Activated CD8-positive, alpha-beta T cell treated with anti-CD3 and anti-CD28 coated beads, Interleukin-2, amount 10 ng/mL, durations not matched to agents 7 days and 5 days (primary cell): ENCODE results near the gene DDX10. TPM values are rescaled to one million over a fixed set of nuclear protein-coding genes. Genes with fewer than 3 reads are reported as not detected.
A peak's percentile ranks its signal among the peaks of the same experiment; 100 is the strongest.

ENCODE experiments used
- ATAC-seq: fragments of 150-1000 bp; cut with Tn5 transposase; one replicate; pipeline ENCODE4 v1.10.0; 2021; ENCODE audit warnings: moderate library complexity
- CTCF ChIA-PET: fragments of 350-600 bp; sonication (Branson Sonifier 250); formaldehyde crosslinking; loops from one replicate; lab custom pipeline; 2021; ENCODE audit warnings: antibody characterized with exemption; lab: Charles Lee
- POLR2A ChIA-PET: fragments of 350-600 bp; sonication (Branson Sonifier 250); formaldehyde crosslinking; loops from one replicate; lab custom pipeline; 2021; ENCODE audit warnings: antibody characterized with exemption; lab: Charles Lee
- DNase-seq: peaks from one replicate; pipeline ENCODE4 v3.0.0-alpha.2; 2020
- H3K27ac Mint-ChIP-seq: one replicate; pipeline ENCODE4 v1.8.0; 2021; ENCODE audit warnings: mild to moderate bottlenecking, mixed read lengths
- H3K27me3 Mint-ChIP-seq: one replicate; pipeline ENCODE4 v1.8.0; 2021; ENCODE audit warnings: low read depth, mixed read lengths
- H3K36me3 Mint-ChIP-seq: one replicate; pipeline ENCODE4 v1.8.0; 2021; ENCODE audit warnings: low read depth, mixed read lengths
- H3K4me1 Mint-ChIP-seq: one replicate; pipeline ENCODE4 v1.8.0; 2021; ENCODE audit warnings: low read depth, mixed read lengths
- H3K4me3 Mint-ChIP-seq: one replicate; pipeline ENCODE4 v1.8.0; 2021; ENCODE audit warnings: mild to moderate bottlenecking, mixed read lengths
- H3K9me3 Mint-ChIP-seq: one replicate; pipeline ENCODE4 v1.8.0; 2022; ENCODE audit warnings: mixed read lengths; ENCODE audit not compliant: insufficient read depth
- total RNA-seq, 2 experiments: library from RNA; stranded (reverse); gene quantifications; one replicate each; pipeline ENCODE4 v1.2.3, GENCODE V29; 2021

Gene DDX10
- total RNA-seq, 2 experiments from 2014 or later = 26.3 to 31.6 TPM

DNA sequence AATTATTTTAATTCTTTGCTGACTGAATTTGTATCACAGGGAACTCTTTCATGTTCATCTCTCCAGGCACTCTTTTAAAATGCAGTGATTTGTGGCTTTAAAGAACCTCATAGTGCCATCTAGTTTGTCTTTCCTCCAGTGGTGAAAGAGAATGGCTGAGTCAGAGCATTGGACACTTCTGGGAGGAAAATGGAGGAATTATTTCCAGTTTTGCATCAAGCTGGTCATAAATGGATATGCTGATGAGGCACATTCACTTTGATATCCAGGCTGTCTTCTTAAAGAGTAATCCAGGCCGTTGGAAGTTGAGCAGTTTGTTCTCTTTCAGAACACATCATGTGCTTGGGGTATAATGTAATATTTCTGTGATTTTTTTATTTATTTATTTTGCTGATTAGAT lies 273.7 kb downstream of the DDX10 start:
- Mint-ChIP-seq H3K27me3 (no peaks in the 10 kb centered on the region), H3K36me3 (peaks cover 13% of the 10 kb centered on the region), H3K4me3 (no peak overlapping the region), H3K4me1 (no peaks in the 10 kb centered on the region), H3K9me3 (no peaks in the 10 kb centered on the region), H3K27ac (no peak overlapping the region)
- DNase-seq (no peak), ATAC-seq (no peak)
- ChIA-PET POLR2A (no interaction called here), CTCF (no interaction called here)

- POLR2A ChIA-PET = no interaction called here
Measured at GRCh38 chr11:108939135-108939534, 274.3 kb downstream of the DDX10 start.

DNA sequence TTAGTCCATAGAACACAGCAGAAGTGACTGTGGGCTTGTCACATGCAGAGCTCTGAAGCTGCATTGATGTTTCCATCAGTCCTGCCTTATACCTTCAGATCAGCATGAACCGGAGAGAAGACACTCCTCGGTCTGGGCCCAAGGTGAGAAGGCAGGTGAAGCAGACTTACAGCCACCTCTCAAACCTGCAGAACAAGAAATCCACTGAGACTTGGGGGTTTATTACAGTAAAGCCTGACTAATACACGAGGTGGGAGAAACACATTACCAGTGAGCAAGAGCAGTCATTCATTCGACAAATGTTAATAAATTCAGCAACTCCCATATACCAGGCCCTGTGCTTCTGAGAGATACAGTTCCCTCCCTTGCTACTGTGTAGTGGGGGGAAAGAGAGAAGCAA lies 279.0 kb downstream of the DDX10 start:
- ATAC-seq = no peak
- ChIA-PET POLR2A (no interaction called here), CTCF (no interaction called here)
- Mint-ChIP-seq H3K27ac (no peak overlapping the region), H3K36me3 (peaks cover 13% of the 10 kb centered on the region), H3K9me3 (no peaks in the 10 kb centered on the region), H3K4me3 (no peak overlapping the region), H3K4me1 (no peaks in the 10 kb centered on the region), H3K27me3 (no peaks in the 10 kb centered on the region)
- no peak for DNase-seq

More at GRCh38 chr11:108939135-108939534, 274.3 kb downstream of the DDX10 start:
- DNase-seq = no peak
- no peak for ATAC-seq
- no peaks in the 10 kb centered on the region for H3K4me1 Mint-ChIP-seq
- no peak overlapping the region for H3K27ac Mint-ChIP-seq
- H3K4me3 Mint-ChIP-seq = no peak overlapping the region
- no peaks in the 10 kb centered on the region for H3K27me3 Mint-ChIP-seq
- H3K36me3 Mint-ChIP-seq = peaks cover 13% of the 10 kb centered on the region
- no peaks in the 10 kb centered on the region for H3K9me3 Mint-ChIP-seq
- CTCF ChIA-PET = no interaction called here

GRCh38 chr11:108944471-108945178 lies 279.8 kb downstream of the DDX10 start:
- ATAC-seq (no peak), DNase-seq (no peak)
- no peak overlapping the region for H3K27ac Mint-ChIP-seq
- no peaks in the 10 kb centered on the region for H3K4me1 Mint-ChIP-seq
- no peak overlapping the region for H3K4me3 Mint-ChIP-seq
- ChIA-PET POLR2A (no interaction called here), CTCF (interaction anchor here (1.4 kb wide), 1 partner anchor 210 kb away, joined by 3 read pairs; no protein-coding TSS in a partner anchor)
- H3K27me3 Mint-ChIP-seq = no peaks in the 10 kb centered on the region
- peaks cover 18% of the 10 kb centered on the region for H3K36me3 Mint-ChIP-seq
- no peaks in the 10 kb centered on the region for H3K9me3 Mint-ChIP-seq

- H3K36me3 Mint-ChIP-seq = peaks cover 16% of the 10 kb centered on the region
- no peaks in the 10 kb centered on the region for H3K4me1 Mint-ChIP-seq
- H3K4me3 Mint-ChIP-seq = no peak overlapping the region
- H3K27me3 Mint-ChIP-seq = no peaks in the 10 kb centered on the region
- CTCF ChIA-PET = interaction anchor here (1.4 kb wide), 1 partner anchor 210 kb away, joined by 3 read pairs; no protein-coding TSS in a partner anchor
- no peaks in the 10 kb centered on the region for H3K9me3 Mint-ChIP-seq
- no peak for ATAC-seq
- DNase-seq = no peak
- no peak overlapping the region for H3K27ac Mint-ChIP-seq
- POLR2A ChIA-PET = no interaction called here
Measured at GRCh38 chr11:108945341-108945740, 280.5 kb downstream of the DDX10 start.

- Mint-ChIP-seq H3K27ac (no peak overlapping the region), H3K36me3 (peaks cover 5% of the 10 kb centered on the region), H3K27me3 (no peaks in the 10 kb centered on the region), H3K4me1 (no peaks in the 10 kb centered on the region), H3K4me3 (no peak overlapping the region), H3K9me3 (no peaks in the 10 kb centered on the region)
- ChIA-PET POLR2A (no interaction called here), CTCF (no interaction called here)
- ATAC-seq (no peak), DNase-seq (no peak)
Measured at GRCh38 chr11:108947654-108948570, 283.0 kb downstream of the DDX10 start.

DNA sequence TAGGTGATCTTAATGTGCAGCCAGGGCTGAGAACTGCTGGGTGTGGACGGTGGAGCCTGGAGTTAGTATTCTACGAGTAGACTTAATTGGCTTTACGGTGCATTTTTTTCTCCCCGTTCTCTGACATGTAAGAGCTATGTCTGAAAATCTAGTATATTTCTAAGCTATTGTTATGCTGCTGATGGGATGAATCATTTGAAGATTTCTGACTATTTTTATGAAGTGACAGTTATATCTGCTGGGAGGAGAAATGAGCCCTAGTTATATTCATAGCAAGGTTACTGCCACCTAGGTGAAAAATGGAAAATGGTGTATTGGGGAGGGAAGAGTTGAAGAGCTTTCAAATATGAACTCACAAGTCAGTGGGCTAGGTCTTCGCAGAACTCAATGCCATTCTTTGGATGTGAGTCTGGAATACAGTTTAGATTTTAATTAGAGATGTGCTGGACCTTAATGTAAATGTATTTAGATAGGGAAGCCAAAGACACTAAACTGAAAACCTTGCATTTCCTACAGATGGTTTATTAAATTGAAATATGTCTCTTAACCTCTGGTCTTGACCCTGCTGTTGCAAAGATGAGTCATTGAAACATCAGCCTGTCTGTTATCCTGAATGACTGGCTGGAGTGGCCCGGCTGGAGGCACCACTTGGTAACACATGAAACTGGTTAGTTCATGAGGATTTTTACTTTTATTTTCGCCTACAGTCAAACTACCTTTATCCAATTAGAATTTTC lies 293.7 kb downstream of the DDX10 start:
- Mint-ChIP-seq H3K27ac (no peak overlapping the region), H3K36me3 (no peaks in the 10 kb centered on the region), H3K4me3 (no peak overlapping the region), H3K27me3 (peaks cover 3% of the 10 kb centered on the region), H3K4me1 (peaks cover 28% of the 10 kb centered on the region), H3K9me3 (no peaks in the 10 kb centered on the region)
- ChIA-PET CTCF (interaction anchor here (0.8 kb wide), 1 partner anchor 33 kb away, joined by 3 read pairs; no protein-coding TSS in a partner anchor), POLR2A (no interaction called here)
- no peak for ATAC-seq
- DNase-seq = no peak

- DNase-seq = no peak
- CTCF ChIA-PET = no interaction called here
- POLR2A ChIA-PET = no interaction called here
Measured at GRCh38 chr11:108959105-108959761, 294.4 kb downstream of the DDX10 start.

GRCh38 chr11:108959874-108960273 lies 295.0 kb downstream of the DDX10 start:
- Mint-ChIP-seq H3K9me3 (no peaks in the 10 kb centered on the region), H3K27ac (no peak overlapping the region), H3K36me3 (no peaks in the 10 kb centered on the region), H3K4me1 (peaks cover 28% of the 10 kb centered on the region), H3K27me3 (peaks cover 3% of the 10 kb centered on the region), H3K4me3 (no peak overlapping the region)
- ChIA-PET POLR2A (no interaction called here), CTCF (no interaction called here)
- DNase-seq (no peak), ATAC-seq (no peak)

More at GRCh38 chr11:108959105-108959761, 294.4 kb downstream of the DDX10 start:
- no peaks in the 10 kb centered on the region for H3K36me3 Mint-ChIP-seq
- H3K27ac Mint-ChIP-seq = no peak overlapping the region
- H3K9me3 Mint-ChIP-seq = no peaks in the 10 kb centered on the region
- ATAC-seq = no peak
- H3K4me3 Mint-ChIP-seq = no peak overlapping the region
- H3K4me1 Mint-ChIP-seq = peaks cover 28% of the 10 kb centered on the region
- peaks cover 3% of the 10 kb centered on the region for H3K27me3 Mint-ChIP-seq

DNA sequence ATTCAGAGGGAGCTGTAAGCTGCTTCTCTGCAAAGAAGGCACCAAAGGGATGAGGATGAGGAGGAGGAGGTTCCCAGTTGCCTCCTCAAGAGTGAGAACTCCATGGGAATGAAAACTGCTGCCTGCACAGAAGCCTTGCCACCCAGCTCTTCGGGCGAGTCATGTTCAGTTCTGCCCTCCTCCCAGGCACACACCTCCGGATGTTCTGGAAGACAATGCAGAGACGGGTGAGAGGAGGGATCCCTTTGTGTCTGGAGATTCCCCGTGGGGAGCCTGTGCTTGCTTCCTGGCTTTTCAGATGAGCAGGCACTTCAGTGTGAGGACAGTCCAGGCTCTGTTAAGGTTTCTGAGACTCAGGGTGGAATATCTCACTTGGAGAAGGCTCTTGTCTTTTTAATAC lies 295.6 kb downstream of the DDX10 start:
- POLR2A ChIA-PET = no interaction called here
- peaks cover 28% of the 10 kb centered on the region for H3K4me1 Mint-ChIP-seq
- H3K36me3 Mint-ChIP-seq = no peaks in the 10 kb centered on the region
- H3K4me3 Mint-ChIP-seq = no peak overlapping the region
- CTCF ChIA-PET = no interaction called here
- DNase-seq (no peak), ATAC-seq (no peak)
- peaks cover 3% of the 10 kb centered on the region for H3K27me3 Mint-ChIP-seq
- no peak overlapping the region for H3K27ac Mint-ChIP-seq
- no peaks in the 10 kb centered on the region for H3K9me3 Mint-ChIP-seq

GRCh38 chr11:108961095-108961494 lies 296.2 kb downstream of the DDX10 start:
- H3K27me3 Mint-ChIP-seq = peaks cover 3% of the 10 kb centered on the region
- H3K27ac Mint-ChIP-seq = no peak overlapping the region
- no peaks in the 10 kb centered on the region for H3K9me3 Mint-ChIP-seq
- DNase-seq = peak; percentile 63
- H3K36me3 Mint-ChIP-seq = no peaks in the 10 kb centered on the region
- H3K4me3 Mint-ChIP-seq = no peak overlapping the region
- H3K4me1 Mint-ChIP-seq = peaks cover 28% of the 10 kb centered on the region
- CTCF ChIA-PET = no interaction called here
- POLR2A ChIA-PET = no interaction called here
- ATAC-seq = peak; percentile 91
